CD4-positive, alpha-beta T cell treated with Interleukin-12 subunit alpha and Interleukin-12 subunit beta, for 1 hour (primary cell): ENCODE data around the gene GLRX3.
"Not testable (repeated sequence)": the region's sequence is repeated elsewhere in the genome, so short reads cannot be mapped to it uniquely, and the experiment has no call there.

Source experiments
- DNase-seq: peaks from one replicate; pipeline ENCODE4 v3.0.0-alpha.2; 2020

The GLRX3 gene

GRCh38 chr10:130190055-130190736 is 54.0 kb downstream of the GLRX3 start:
- peak; percentile 88 for DNase-seq

- DNase-seq = no peak
Observed at GRCh38 chr10:130190737-130191115, 54.5 kb downstream of the GLRX3 start.

GRCh38 chr10:130191380-130191779 is 55.2 kb downstream of the GLRX3 start:
- DNase-seq = no peak

- no peak for DNase-seq
Observed at GRCh38 chr10:130192276-130192848, 56.2 kb downstream of the GLRX3 start.

GRCh38 chr10:130193033-130193432 is 56.8 kb downstream of the GLRX3 start:
- DNase-seq = no peak

- no peak for DNase-seq
Observed at GRCh38 chr10:130193493-130194193, 57.5 kb downstream of the GLRX3 start.

- DNase-seq = no peak
Observed at GRCh38 chr10:130194194-130194990, 58.2 kb downstream of the GLRX3 start.

GRCh38 chr10:130194991-130195645 is 58.9 kb downstream of the GLRX3 start:
- no peak for DNase-seq

- DNase-seq = no peak
Observed at GRCh38 chr10:130195746-130196294, 59.6 kb downstream of the GLRX3 start.

- DNase-seq = no peak
Observed at GRCh38 chr10:130196511-130197487, 60.6 kb downstream of the GLRX3 start.

- no peak for DNase-seq
Observed at GRCh38 chr10:130198651-130199050, 62.5 kb downstream of the GLRX3 start.

- no peak for DNase-seq
Observed at GRCh38 chr10:130200179-130201042, 64.2 kb downstream of the GLRX3 start.

GRCh38 chr10:130201043-130201380 is 64.8 kb downstream of the GLRX3 start:
- DNase-seq = no peak

- not testable (repeated sequence) for DNase-seq
Observed at GRCh38 chr10:130202150-130202549, 66.0 kb downstream of the GLRX3 start.

- no peak for DNase-seq
Observed at GRCh38 chr10:130202984-130203621, 66.9 kb downstream of the GLRX3 start.

GRCh38 chr10:130203626-130204025 is 67.4 kb downstream of the GLRX3 start:
- DNase-seq = no peak

- no peak for DNase-seq
Observed at GRCh38 chr10:130206216-130206737, 70.1 kb downstream of the GLRX3 start.

GRCh38 chr10:130207205-130207604 is 71.0 kb downstream of the GLRX3 start:
- DNase-seq = no peak

GRCh38 chr10:130208807-130209206 is 72.6 kb downstream of the GLRX3 start:
- no peak for DNase-seq

- DNase-seq = no peak
Observed at GRCh38 chr10:130212746-130213145, 76.6 kb downstream of the GLRX3 start.
